B cell (primary cell): ENCODE measurements around the gene HDAC7.

Experiments
- CTCF ChIP-seq: fragments of 200-600 bp; IDR thresholded peaks from one replicate; pipeline ENCODE4 v1.8.0; 2022; ENCODE audit warnings: antibody characterized with exemption, mild to moderate bottlenecking
- EZH2 ChIP-seq: IDR thresholded peaks from 2 replicates; pipeline ENCODE4 v1.6.1; 2012; ENCODE audit warnings: borderline replicate concordance, low read depth, mild to moderate bottlenecking, moderate library complexity, low read length; ENCODE audit not compliant: insufficient read depth, poor library complexity, severe bottlenecking

- TF ChIP-seq CTCF (no peak), EZH2 (no peak)
Measured at GRCh38 chr12:47772738-47773061, 47.0 kb downstream of the HDAC7 start.
